Activated naive CD4-positive, alpha-beta T cell treated with anti-CD3 and anti-CD28 coated beads, Interleukin-2, amount 50 U/mL, for 24 hours (primary cell): ENCODE measurements around the gene KRTAP9-3.
"Not testable (repeated sequence)": the region's sequence is repeated elsewhere in the genome, so short reads cannot be mapped to it uniquely, and the experiment has no call there.

Source experiments
- H3K27ac Mint-ChIP-seq: one replicate; pipeline ENCODE4 v1.8.0; 2021; ENCODE audit warnings: mild to moderate bottlenecking, mixed read lengths
- H3K27me3 Mint-ChIP-seq: one replicate; pipeline ENCODE4 v1.8.0; 2021; ENCODE audit warnings: mixed read lengths
- H3K36me3 Mint-ChIP-seq: one replicate; pipeline ENCODE4 v1.8.0; 2021; ENCODE audit warnings: mixed read lengths
- H3K4me1 Mint-ChIP-seq: one replicate; pipeline ENCODE4 v1.8.0; 2021; ENCODE audit warnings: mixed read lengths
- H3K4me3 Mint-ChIP-seq: one replicate; pipeline ENCODE4 v1.8.0; 2021; ENCODE audit warnings: mild to moderate bottlenecking, mixed read lengths
- H3K9me3 Mint-ChIP-seq: one replicate; pipeline ENCODE4 v1.8.0; 2021; ENCODE audit warnings: mixed read lengths

The KRTAP9-3 gene

GRCh38 chr17:41271858-41272257 lies 39.6 kb downstream of the KRTAP9-3 start:
- H3K9me3 Mint-ChIP-seq: no peaks in the 10 kb centered on the region
- H3K36me3 Mint-ChIP-seq: no peaks in the 10 kb centered on the region
- H3K27ac Mint-ChIP-seq: no peak overlapping the region
- H3K4me3 Mint-ChIP-seq: no peak overlapping the region
- H3K4me1 Mint-ChIP-seq: no peaks in the 10 kb centered on the region
- H3K27me3 Mint-ChIP-seq: no peaks in the 10 kb centered on the region

DNA sequence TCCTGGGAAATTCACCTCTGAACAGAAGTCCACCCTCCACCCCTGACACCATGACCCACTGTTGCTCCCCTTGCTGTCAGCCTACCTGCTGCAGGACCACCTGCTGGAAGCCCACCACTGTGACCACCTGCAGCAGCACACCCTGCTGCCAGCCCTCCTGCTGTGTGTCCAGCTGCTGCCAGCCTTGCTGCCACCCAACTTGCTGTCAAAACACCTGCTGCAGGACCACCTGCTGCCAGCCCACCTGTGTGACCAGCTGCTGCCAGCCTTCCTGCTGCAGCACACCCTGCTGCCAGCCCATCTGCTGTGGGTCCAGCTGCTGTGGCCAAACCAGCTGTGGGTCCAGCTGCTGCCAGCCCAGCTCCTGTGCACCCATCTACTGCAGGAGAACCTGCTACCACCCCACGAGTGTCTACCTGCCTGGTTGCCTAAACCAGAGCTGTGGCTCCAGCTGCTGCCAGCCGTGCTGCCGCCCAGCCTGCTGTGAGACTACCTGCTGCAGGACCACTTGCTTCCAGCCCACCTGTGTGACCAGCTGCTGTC lies 43.5 kb downstream of the KRTAP9-3 start, which contains the start of gene KRTAP9-7:
Gene KRTAP9-7 (plus strand): TSS at position 51 of the 543 bp plus-strand sequence. CDS start 0 bp downstream, at position 51.
- not testable (repeated sequence) for H3K4me1 Mint-ChIP-seq, H3K36me3 Mint-ChIP-seq, H3K4me3 Mint-ChIP-seq, H3K27me3 Mint-ChIP-seq, H3K27ac Mint-ChIP-seq, H3K9me3 Mint-ChIP-seq

DNA sequence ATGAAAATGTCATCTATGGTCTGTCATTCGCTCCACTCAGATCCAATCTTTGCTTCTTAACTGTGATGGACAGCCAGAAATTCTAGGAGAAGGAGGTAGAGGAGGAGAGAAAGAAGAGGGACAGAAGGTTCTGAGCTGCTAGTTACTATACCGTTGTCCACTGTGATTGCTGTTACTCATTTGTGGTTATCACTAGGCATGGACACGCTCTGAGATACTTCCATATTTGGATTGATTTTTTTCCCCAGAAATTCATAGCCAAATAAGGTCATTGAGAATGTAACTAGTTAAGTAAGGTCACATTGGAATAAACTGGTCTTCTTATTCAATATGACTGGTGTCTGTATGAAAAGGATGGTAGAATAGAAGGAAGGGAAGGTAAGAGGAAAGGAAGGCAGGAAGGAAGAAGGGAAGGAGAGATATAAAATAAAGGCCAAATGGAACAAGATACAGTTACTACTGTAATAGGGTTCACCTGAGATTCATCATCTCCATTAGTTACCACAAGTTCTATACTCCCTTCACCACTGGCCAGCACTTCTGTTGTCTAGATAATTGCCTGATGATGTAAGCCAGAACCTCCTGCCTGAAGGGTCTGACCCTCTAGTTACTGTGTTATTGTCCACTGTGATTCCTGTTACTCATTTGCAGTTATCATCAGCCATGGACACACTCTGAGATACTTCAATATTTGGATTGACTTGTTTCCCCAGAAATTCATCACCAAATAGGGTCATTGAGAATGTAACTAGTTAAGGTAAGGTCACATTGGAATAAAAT lies 46.1 kb downstream of the KRTAP9-3 start:
- H3K27me3 Mint-ChIP-seq: no peaks in the 10 kb centered on the region
- H3K4me1 Mint-ChIP-seq: peaks cover 3% of the 10 kb centered on the region
- no peak overlapping the region for H3K27ac Mint-ChIP-seq
- no peak overlapping the region for H3K4me3 Mint-ChIP-seq
- no peaks in the 10 kb centered on the region for H3K9me3 Mint-ChIP-seq
- no peaks in the 10 kb centered on the region for H3K36me3 Mint-ChIP-seq
